Mucosa of descending colon (tissue), 3 donors: ENCODE data around the gene ATXN7. TPM values are rescaled to one million over a fixed set of nuclear protein-coding genes. Genes with fewer than 3 reads are reported as not detected.
A peak's percentile ranks its signal among the peaks of the same experiment; 100 is the strongest.

Experiments used
- ATAC-seq: fragments of 200-7000 bp; cut with Tn5 transposase; one replicate; pipeline ENCODE4 v1.9.1; 2020; ENCODE audit warnings: mild to moderate bottlenecking, moderate library complexity
- DNase-seq, 3 donors: peaks; one replicate each; pipeline ENCODE4 v3.0.0-alpha.2; 2020
- H3K36me3 ChIP-seq: fragments of 200-600 bp; one replicate; pipeline ENCODE4 v1.8.0; 2021; ENCODE audit warnings: low read depth, mild to moderate bottlenecking
- H3K4me1 ChIP-seq: fragments of 200-600 bp; one replicate; pipeline ENCODE4 v1.8.0; 2021; ENCODE audit warnings: low read depth, mild to moderate bottlenecking
- H3K4me3 ChIP-seq: fragments of 200-600 bp; one replicate; pipeline ENCODE4 v1.8.0; 2021; ENCODE audit warnings: mild to moderate bottlenecking
- H3K9me3 ChIP-seq: fragments of 200-600 bp; one replicate; pipeline ENCODE4 v1.8.0; 2021; ENCODE audit warnings: mild to moderate bottlenecking
- CTCF ChIP-seq: fragments of 200-600 bp; IDR thresholded peaks from one replicate; pipeline ENCODE4 v1.8.0; 2022; ENCODE audit warnings: antibody characterized with exemption, mild to moderate bottlenecking
- intact Hi-C, 2 donors: fragments of 100-400 bp; cut with DNase I in 1 of 2; cut with micrococcal nuclease in 1 of 2; formaldehyde crosslinking; loops; one replicate each; pipeline versions ENCODE4 v1.11.0 to v1.11.1; 2022; cut with DNase I, micrococcal nuclease
- total RNA-seq, 3 donors: library from RNA; stranded (reverse); fragmentation: NEBNext Ultra II Directional in 2 of 3; extraction: Animal tissue kit (Norgen Biotek cat#: 25700) in 2 of 3; gene quantifications; one replicate each; pipeline versions ENCODE4 v1.2.1 to v1.2.4, GENCODE V29; 2021 to 2023
- donor health status: DM: no; HTN: no; CAD: no; lungs with moderate emphysema.
- donor health status: DM: no; HTN: no; CAD: no.
- donor health status: DM: no; HTN: yes; CAD: no.

The ATXN7 gene
- total RNA-seq, 3 donors from 2014 or later, result 41.2 to 57.4 (median 41.5) TPM

- no peak for DNase-seq
- Histone ChIP-seq H3K4me3 (no peak overlapping the region), H3K4me1 (peaks cover 62% of the 10 kb centered on the region), H3K9me3 (no peaks in the 10 kb centered on the region), H3K36me3 (no peaks in the 10 kb centered on the region)
- no peak for TF ChIP-seq CTCF
- ATAC-seq, result no peak
- intact Hi-C loops, result no loop called here
Observed at GRCh38 chr3:63968612-63969350, 105.1 kb downstream of the ATXN7 start.

- intact Hi-C loops, result no loop called here
Observed at GRCh38 chr3:63969876-63970275, 106.2 kb downstream of the ATXN7 start.

GRCh38 chr3:63970631-63971475 lies 107.2 kb downstream of the ATXN7 start:
- Histone ChIP-seq H3K4me3 (no peak overlapping the region), H3K36me3 (no peaks in the 10 kb centered on the region), H3K4me1 (peaks cover 48% of the 10 kb centered on the region), H3K9me3 (no peaks in the 10 kb centered on the region)
- DNase-seq (peak in 1 of 3 donors; percentile 39), ATAC-seq (no peak)
- intact Hi-C loops, result no loop called here
- no peak for TF ChIP-seq CTCF

More at GRCh38 chr3:63969876-63970275, 106.2 kb downstream of the ATXN7 start:
- TF ChIP-seq CTCF, result no peak
- Histone ChIP-seq H3K36me3 (no peaks in the 10 kb centered on the region), H3K4me3 (no peak overlapping the region), H3K4me1 (peaks cover 57% of the 10 kb centered on the region), H3K9me3 (no peaks in the 10 kb centered on the region)
- ATAC-seq, result no peak
- DNase-seq, result no peak

GRCh38 chr3:63972196-63972595 lies 108.5 kb downstream of the ATXN7 start:
- peaks cover 36% of the 10 kb centered on the region for H3K4me1 ChIP-seq
- no peak overlapping the region for H3K4me3 ChIP-seq
- no peak for TF ChIP-seq CTCF
- H3K36me3 ChIP-seq, result no peaks in the 10 kb centered on the region
- peak; percentile 1 for ATAC-seq
- DNase-seq, result no peak
- intact Hi-C loops, result no loop called here
- no peaks in the 10 kb centered on the region for H3K9me3 ChIP-seq

GRCh38 chr3:63972987-63973386 lies 109.3 kb downstream of the ATXN7 start:
- Histone ChIP-seq H3K36me3 (no peaks in the 10 kb centered on the region), H3K4me3 (no peak overlapping the region), H3K9me3 (no peaks in the 10 kb centered on the region), H3K4me1 (peaks cover 36% of the 10 kb centered on the region)
- no peak for ATAC-seq
- intact Hi-C loops, result no loop called here
- no peak for DNase-seq
- TF ChIP-seq CTCF, result no peak
